HG02642 (cell line): ENCODE data around the gene CCDC159.
"Not testable (repeated sequence)": the region's sequence is repeated elsewhere in the genome, so short reads cannot be mapped to it uniquely, and the experiment has no call there.

Experiments used
- ATAC-seq: cut with Tn5 transposase; IDR thresholded peaks from one replicate; pipeline ENCODE4 v1.9.1; 2021; ENCODE audit warnings: mild to moderate bottlenecking; ENCODE audit not compliant: unreplicated experiment, poor library complexity

CCDC159 gene

DNA sequence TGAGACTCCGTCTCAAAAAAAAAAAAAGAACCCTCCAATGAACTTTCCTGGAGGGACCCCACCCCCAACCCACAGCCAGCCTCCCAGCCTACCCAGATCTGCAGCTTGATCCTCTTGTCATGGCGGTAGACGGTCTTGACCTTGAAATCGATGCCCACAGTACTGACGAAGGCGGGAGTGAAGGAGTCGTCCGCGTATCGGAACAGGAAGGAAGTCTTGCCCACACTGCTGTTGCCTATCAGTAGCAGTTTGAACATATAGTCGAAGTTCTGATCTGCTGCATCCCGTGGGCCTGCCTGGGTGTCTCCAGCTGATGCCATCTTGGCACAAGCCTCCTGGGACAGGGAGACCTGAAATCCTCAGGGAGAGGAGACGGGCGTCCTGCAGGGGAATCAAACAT, 9.2 kb upstream of the CCDC159 start:
- ATAC-seq = no peak

DNA sequence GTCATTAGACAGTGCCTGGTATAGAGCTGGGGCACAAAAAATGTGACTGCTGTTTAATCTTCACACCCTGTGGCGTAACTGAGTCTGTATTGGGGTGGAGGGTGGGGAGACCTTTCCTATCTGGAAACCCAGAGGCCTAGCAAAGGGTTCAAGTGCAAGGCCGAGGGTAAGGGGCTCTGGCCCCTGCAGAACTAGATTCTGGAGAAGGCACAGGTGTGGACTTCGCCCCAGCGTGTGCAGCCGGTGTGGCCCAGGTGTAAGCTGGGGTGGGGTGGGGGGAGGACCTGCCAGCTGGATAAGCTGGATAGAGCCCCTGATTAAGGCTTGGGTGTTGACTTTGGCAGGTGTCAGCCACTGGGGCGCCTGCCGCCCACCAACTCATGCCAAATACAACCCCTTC, 8.2 kb upstream of the CCDC159 start:
- ATAC-seq = no peak

GRCh38 chr19:11338569-11339253, 7.6 kb upstream of the CCDC159 start:
- ATAC-seq = no peak

- ATAC-seq = peak; percentile 80
Measured at GRCh38 chr19:11339254-11340098, 6.8 kb upstream of the CCDC159 start, which contains the start of gene RAB3D. RAB3D (minus strand) TSS chr19:11339657; CDS start chr19:11337399, 2,258 bp downstream.

DNA sequence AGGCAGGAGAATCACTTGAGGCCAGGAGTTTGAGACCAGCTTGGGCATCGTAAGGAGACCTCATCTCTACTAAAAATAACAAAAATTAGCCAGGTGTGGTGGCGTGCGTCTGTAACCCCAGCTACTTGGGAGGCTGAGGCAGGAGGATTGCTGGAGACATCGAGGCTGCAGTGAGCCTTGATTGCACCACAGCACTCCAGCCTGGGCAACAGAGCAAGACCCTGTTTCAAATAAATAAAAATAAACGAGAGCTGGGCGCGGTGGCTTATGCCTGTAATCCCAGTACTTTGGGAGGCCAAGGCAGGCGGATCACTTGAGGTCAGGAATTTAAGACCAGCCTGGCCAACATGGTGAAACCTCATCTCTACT, 6.2 kb upstream of the CCDC159 start:
- ATAC-seq = not testable (repeated sequence)

GRCh38 chr19:11342429-11342828, 3.9 kb upstream of the CCDC159 start:
- ATAC-seq = no peak

GRCh38 chr19:11345122-11345803, 1.1 kb upstream of the CCDC159 start:
- ATAC-seq = no peak

DNA sequence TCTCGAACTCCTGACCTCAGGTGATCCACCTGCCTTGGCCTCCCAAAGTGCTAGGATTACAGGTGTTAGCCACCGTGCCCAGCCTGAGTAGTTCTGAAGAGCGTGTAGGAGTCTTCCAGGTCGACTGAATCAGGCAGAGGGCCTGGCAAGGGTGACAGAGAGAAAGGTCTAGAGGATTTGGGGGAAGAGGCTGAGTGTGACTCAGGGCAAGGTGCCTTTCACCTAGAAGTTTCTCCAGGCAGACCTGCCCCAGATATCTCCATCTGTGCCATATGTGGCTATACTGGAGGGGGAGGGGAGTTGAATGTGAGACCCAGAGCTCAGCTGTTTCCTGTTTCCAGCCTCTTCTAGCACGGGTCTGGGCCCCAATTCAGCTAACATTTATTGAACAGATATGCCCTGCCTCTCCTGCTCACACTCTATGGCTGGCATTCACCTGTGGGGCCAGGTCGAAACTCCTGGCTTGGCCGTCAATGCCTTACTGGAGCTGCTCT, 1.3 kb downstream of the CCDC159 start:
- ATAC-seq = no peak

DNA sequence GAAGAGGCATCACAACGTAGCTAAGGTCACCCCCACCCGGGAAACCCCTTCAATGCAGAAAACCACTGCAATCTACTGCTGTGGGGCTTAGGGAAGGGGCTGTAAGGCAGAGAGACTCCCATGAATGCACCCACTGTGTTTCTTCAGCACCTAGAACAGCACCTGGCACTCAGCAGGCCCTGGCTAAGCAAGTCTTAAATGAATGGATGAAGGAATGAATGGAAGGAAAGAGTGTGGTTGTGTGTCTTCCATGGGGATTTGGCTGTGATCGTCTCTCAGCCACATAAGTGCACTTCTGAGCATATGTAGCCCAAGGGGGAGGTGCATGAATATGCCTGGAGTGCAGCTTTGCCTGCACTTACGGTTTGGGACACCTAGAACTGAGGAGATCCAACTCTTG, 2.9 kb downstream of the CCDC159 start:
- no peak for ATAC-seq

GRCh38 chr19:11354102-11354501, 7.8 kb downstream of the CCDC159 start:
- not testable (repeated sequence) for ATAC-seq

- ATAC-seq = no peak
Measured at GRCh38 chr19:11355160-11356073, 9.1 kb downstream of the CCDC159 start, which contains the start of gene PLPPR2. PLPPR2 (plus strand) TSS chr19:11355432; CDS start chr19:11357674, 2,242 bp downstream.

GRCh38 chr19:11356074-11356397, 9.7 kb downstream of the CCDC159 start:
- ATAC-seq = no peak

DNA sequence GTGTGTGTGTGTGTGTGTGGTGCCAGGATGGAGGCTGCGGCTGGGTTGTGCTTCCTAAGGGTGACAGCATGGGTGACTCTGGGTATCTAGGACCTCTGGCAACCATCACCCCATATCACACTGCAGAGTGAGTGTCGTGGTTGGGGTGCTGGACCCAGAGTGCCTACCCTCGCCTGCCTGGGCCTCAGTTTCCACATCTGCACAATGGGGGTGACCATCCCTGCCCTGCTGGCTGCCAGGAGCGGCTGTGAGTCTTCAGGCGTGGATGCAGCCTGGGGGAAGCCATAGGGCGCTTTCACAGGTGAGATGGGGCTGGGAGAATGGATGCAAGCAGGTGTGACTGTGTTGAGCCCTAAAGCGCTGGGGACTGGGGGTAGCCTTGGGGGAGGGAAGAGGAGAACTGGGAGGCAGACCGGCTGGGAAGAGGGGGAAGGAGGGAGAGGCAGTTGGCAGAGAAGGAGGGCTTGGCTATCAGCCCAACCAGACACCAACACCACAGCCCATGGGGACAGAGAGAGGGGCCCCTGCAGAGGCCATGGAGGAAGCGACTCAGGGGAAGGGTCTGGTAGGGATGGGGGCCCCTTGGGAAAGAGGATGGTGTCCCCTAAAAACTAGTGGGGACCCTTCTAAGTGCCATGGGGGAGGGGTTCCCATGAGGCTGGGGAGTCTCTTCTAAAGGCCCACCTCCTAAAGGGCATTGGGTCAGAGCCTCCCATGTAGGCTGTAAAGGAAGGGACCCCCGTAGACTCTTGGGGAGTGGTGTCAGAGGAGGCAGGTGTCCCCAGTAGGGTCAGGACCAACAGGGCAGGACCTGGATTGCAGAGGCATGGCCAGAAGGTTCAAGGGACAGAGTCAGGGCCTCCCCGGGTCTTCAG, 10.6 kb downstream of the CCDC159 start:
- no peak for ATAC-seq

- no peak for ATAC-seq
Measured at GRCh38 chr19:11359421-11359820, 13.1 kb downstream of the CCDC159 start.

- no peak for ATAC-seq
Measured at GRCh38 chr19:11361037-11361770, 14.9 kb downstream of the CCDC159 start.

DNA sequence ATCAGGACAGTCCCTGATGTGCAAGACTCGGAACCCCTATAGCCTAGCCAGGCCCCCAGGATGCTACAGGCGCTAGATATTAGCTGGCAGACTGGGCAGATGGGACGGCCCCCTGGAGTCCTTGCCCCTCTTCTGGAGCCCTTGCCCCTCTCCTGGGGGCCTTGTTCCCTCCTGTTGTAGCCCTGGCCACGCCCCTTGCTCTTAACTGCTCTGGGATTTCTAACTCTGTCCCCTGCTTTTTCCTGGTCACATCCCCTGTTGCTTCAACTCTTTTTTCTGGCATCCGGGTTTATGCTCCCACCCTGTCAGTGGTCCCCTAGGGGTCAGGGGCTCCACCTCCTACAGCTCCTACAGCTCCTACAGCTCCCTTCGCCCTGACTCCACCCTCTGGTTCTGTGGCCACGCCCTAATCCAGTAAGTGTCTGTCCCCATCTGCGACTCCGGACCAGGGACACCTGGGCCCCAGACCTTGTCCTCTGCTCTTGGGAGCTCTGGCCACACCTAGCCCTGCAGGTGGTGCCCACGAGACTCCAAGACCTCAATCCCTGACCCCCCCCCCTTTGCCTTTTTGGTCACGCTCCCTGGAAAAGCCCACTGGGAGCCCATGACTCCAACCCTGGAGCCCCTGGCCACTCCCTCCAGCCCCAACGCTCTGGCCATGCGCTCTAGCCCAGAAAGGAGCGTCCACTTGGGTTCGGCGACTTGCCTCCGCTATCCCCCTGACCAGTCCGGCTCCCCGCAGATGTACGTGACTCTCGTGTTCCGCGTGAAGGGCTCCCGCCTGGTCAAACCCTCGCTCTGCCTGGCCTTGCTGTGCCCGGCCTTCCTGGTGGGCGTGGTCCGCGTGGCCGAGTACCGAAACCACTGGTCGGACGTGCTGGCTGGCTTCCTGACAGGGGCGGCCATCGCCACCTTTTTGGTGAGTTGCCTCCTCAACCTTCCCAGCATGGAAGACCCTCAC, 15.7 kb downstream of the CCDC159 start:
- no peak for ATAC-seq

DNA sequence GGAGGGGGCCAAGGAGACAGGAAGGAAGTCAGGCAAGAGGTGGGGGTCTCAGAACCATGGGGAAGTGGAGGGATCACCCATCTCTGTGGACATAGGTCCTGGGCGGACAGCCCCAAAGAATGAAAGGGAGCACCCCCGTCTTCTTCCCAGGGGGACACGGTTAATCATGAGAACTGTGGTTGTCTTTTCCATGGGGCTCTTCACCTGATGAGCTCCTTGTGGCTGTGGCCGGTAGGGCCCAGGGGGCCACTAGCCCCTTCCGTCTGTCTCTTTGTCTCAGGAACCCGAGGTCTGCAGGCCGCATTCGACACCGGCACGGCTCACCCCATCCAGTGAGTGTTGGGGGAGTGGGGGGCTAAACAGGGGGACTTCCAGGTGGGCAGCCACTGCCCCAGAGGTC, 17.6 kb downstream of the CCDC159 start:
- ATAC-seq = no peak
